ENCODE measurements around the gene TNFRSF19. TPM values are rescaled to one million over a fixed set of nuclear protein-coding genes. Genes with fewer than 3 reads are reported as not detected.
"Not testable (repeated sequence)": the region's sequence is repeated elsewhere in the genome, so short reads cannot be mapped to it uniquely, and the experiment has no call there.

The TNFRSF19 gene
- total RNA-seq, 1 donor from 2014 or later, result 36.5 TPM

GRCh38 chr13:23668562-23668961, 98.3 kb downstream of the TNFRSF19 start:
- intact Hi-C loops (cut with DNase I), result no loop called here
- ATAC-seq (peak; percentile 59), DNase-seq (ENCODE audit: missing footprints) (no peak)

GRCh38 chr13:23670793-23671192, 100.6 kb downstream of the TNFRSF19 start:
- DNase-seq (ENCODE audit: missing footprints), result no peak
- no peak for ATAC-seq
- intact Hi-C loops (cut with DNase I), result no loop called here

- DNase-seq (ENCODE audit: missing footprints) (no peak), ATAC-seq (no peak)
- intact Hi-C loops (cut with DNase I), result no loop called here
These were observed 101.2 kb downstream of the TNFRSF19 start for GRCh38 chr13:23671377-23671776.

GRCh38 chr13:23671897-23672296, 101.7 kb downstream of the TNFRSF19 start:
- no peak for ATAC-seq
- DNase-seq (ENCODE audit: missing footprints), result no peak

GRCh38 chr13:23672616-23673015, 102.4 kb downstream of the TNFRSF19 start:
- DNase-seq (ENCODE audit: missing footprints) (no peak), ATAC-seq (peak; percentile 62)
- intact Hi-C loops (cut with DNase I), result no loop called here

More at GRCh38 chr13:23671897-23672296, 101.7 kb downstream of the TNFRSF19 start:
- intact Hi-C loops (cut with DNase I), result no loop called here

GRCh38 chr13:23673354-23673753, 103.1 kb downstream of the TNFRSF19 start:
- DNase-seq (ENCODE audit: missing footprints) (no peak), ATAC-seq (peak; percentile 73)
- intact Hi-C loops (cut with DNase I), result no loop called here

GRCh38 chr13:23673867-23674605, 103.8 kb downstream of the TNFRSF19 start:
- ATAC-seq (no peak), DNase-seq (ENCODE audit: missing footprints) (no peak)
- intact Hi-C loops (cut with DNase I), result no loop called here

GRCh38 chr13:23674795-23675640, 104.8 kb downstream of the TNFRSF19 start:
- intact Hi-C loops (cut with DNase I), result no loop called here
- ATAC-seq (no peak), DNase-seq (ENCODE audit: missing footprints) (no peak)

GRCh38 chr13:23677679-23678288, 107.6 kb downstream of the TNFRSF19 start:
- DNase-seq (ENCODE audit: missing footprints); ATAC-seq; intact Hi-C loops (cut with DNase I): not testable (repeated sequence)

GRCh38 chr13:23678795-23679194, 108.6 kb downstream of the TNFRSF19 start:
- DNase-seq (ENCODE audit: missing footprints) (no peak), ATAC-seq (no peak)
- intact Hi-C loops (cut with DNase I), result no loop called here

- no peak for ATAC-seq
- intact Hi-C loops (cut with DNase I), result no loop called here
These were observed 109.0 kb downstream of the TNFRSF19 start for GRCh38 chr13:23679220-23679619.

GRCh38 chr13:23680845-23681669, 110.8 kb downstream of the TNFRSF19 start:
- DNase-seq (ENCODE audit: missing footprints), result no peak
- intact Hi-C loops (cut with DNase I), result no loop called here
- ATAC-seq, result peak; percentile 51

More at GRCh38 chr13:23679220-23679619, 109.0 kb downstream of the TNFRSF19 start:
- no peak for DNase-seq (ENCODE audit: missing footprints)

- no peak for DNase-seq (ENCODE audit: missing footprints)
- intact Hi-C loops (cut with DNase I), result no loop called here
- no peak for ATAC-seq
These were observed 112.9 kb downstream of the TNFRSF19 start for GRCh38 chr13:23683084-23683483.

- DNase-seq (ENCODE audit: missing footprints) (no peak), ATAC-seq (no peak)
- intact Hi-C loops (cut with DNase I), result no loop called here
These were observed 114.4 kb downstream of the TNFRSF19 start for GRCh38 chr13:23684647-23685046.

GRCh38 chr13:23685416-23685815, 115.2 kb downstream of the TNFRSF19 start:
- ATAC-seq (no peak), DNase-seq (ENCODE audit: missing footprints) (no peak)
- intact Hi-C loops (cut with DNase I), result no loop called here

- DNase-seq (ENCODE audit: missing footprints) (no peak), ATAC-seq (no peak)
- intact Hi-C loops (cut with DNase I), result no loop called here
These were observed 116.7 kb downstream of the TNFRSF19 start for GRCh38 chr13:23686948-23687347.

- intact Hi-C loops (cut with DNase I), result no loop called here
- ATAC-seq (no peak), DNase-seq (ENCODE audit: missing footprints) (no peak)
These were observed 117.4 kb downstream of the TNFRSF19 start for GRCh38 chr13:23687614-23688013.

- intact Hi-C loops (cut with DNase I), result no loop called here
- ATAC-seq (no peak), DNase-seq (ENCODE audit: missing footprints) (no peak)
These were observed 118.1 kb downstream of the TNFRSF19 start for GRCh38 chr13:23688336-23688735.

- ATAC-seq (peak; percentile 38), DNase-seq (ENCODE audit: missing footprints) (no peak)
- intact Hi-C loops (cut with DNase I), result no loop called here
These were observed 120.5 kb downstream of the TNFRSF19 start for GRCh38 chr13:23690668-23691067.

Measured in Right ventricle myocardium inferior (tissue), 1 donor.